RWPE2 (cell line): Measurements from ENCODE around the gene CFAP20.
"Not testable (repeated sequence)": the region's sequence is repeated elsewhere in the genome, so short reads cannot be mapped to it uniquely, and the experiment has no call there.

ENCODE experiments used
- ATAC-seq: fragments of 200-7000 bp; cut with Tn5 transposase; 3 replicates; pipeline ENCODE4 v1.9.1; 2021; ENCODE audit warnings: low read depth
- DNase-seq: peaks from one replicate; pipeline ENCODE4 v3.0.0-alpha.2; 2020; ENCODE audit warnings: low spot score
- H3K27ac ChIP-seq: fragments of 450-650 bp; 2 replicates; pipeline ENCODE4 v1.5.1; 2017; ENCODE audit warnings: mild to moderate bottlenecking; ENCODE audit not compliant: poor library complexity, severe bottlenecking
- H3K27me3 ChIP-seq: fragments of 250-450 bp; sonication (Bioruptor Pico); 2 replicates; pipeline ENCODE4 v1.5.1; 2021; ENCODE audit warnings: mild to moderate bottlenecking, moderate library complexity; ENCODE audit not compliant: insufficient read depth, poor library complexity, severe bottlenecking
- H3K36me3 ChIP-seq: fragments of 250-450 bp; sonication (Bioruptor Pico); 2 replicates; pipeline ENCODE4 v1.5.1; 2020; ENCODE audit warnings: low read depth, mild to moderate bottlenecking, moderate library complexity
- H3K4me1 ChIP-seq: fragments of 250-450 bp; sonication (Bioruptor Pico); 2 replicates; pipeline ENCODE4 v1.5.1; 2021; ENCODE audit warnings: mild to moderate bottlenecking, moderate library complexity; ENCODE audit not compliant: insufficient read depth, poor library complexity, severe bottlenecking
- H3K4me3 ChIP-seq: fragments of 250-450 bp; sonication (Bioruptor Pico); 2 replicates; pipeline ENCODE4 v1.5.1; 2021; ENCODE audit warnings: mild to moderate bottlenecking, moderate library complexity; ENCODE audit not compliant: severe bottlenecking
- H3K9me3 ChIP-seq: fragments of 250-450 bp; sonication (Bioruptor Pico); 2 replicates; pipeline ENCODE4 v1.5.1; 2021; ENCODE audit warnings: mild to moderate bottlenecking, moderate library complexity; ENCODE audit not compliant: severe bottlenecking
- CTCF ChIP-seq: fragments of 450-650 bp; IDR thresholded peaks from one replicate; pipeline ENCODE4 v1.5.1; 2017; ENCODE audit warnings: mild to moderate bottlenecking, moderate library complexity; ENCODE audit not compliant: poor library complexity, severe bottlenecking

The CFAP20 gene

DNA sequence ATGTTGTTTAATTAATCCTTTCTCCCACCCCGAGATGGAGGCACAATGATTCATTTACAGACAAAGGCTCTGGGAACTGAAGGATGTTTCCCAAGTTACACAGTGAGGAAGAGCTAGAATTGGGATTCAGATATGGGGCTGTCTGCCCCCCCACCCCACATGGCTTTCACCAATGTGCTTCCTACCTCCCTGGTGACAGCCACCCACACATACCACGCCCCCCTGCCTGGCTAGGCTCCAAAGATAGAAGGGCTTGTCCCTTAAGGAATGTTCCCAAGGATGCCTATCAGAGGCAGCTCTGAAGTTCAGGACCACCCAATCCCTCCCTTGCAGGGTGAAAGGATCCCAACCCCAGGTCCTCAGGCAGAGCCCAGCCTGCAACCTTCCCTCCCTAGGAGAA is 32.9 kb downstream of the CFAP20 start:
- no peaks in the 10 kb centered on the region for H3K36me3 ChIP-seq
- H3K9me3 ChIP-seq: no peaks in the 10 kb centered on the region
- no peaks in the 10 kb centered on the region for H3K27me3 ChIP-seq
- no peak overlapping the region for H3K4me3 ChIP-seq
- H3K27ac ChIP-seq: no peak overlapping the region
- no peak for TF ChIP-seq CTCF
- ATAC-seq: no peak
- peaks cover 3% of the 10 kb centered on the region for H3K4me1 ChIP-seq
- no peak for DNase-seq

GRCh38 chr16:58095575-58095960 is 33.6 kb downstream of the CFAP20 start:
- not testable (repeated sequence) for H3K27me3 ChIP-seq, H3K9me3 ChIP-seq, H3K36me3 ChIP-seq, H3K4me3 ChIP-seq, H3K27ac ChIP-seq, H3K4me1 ChIP-seq, DNase-seq, ATAC-seq

DNA sequence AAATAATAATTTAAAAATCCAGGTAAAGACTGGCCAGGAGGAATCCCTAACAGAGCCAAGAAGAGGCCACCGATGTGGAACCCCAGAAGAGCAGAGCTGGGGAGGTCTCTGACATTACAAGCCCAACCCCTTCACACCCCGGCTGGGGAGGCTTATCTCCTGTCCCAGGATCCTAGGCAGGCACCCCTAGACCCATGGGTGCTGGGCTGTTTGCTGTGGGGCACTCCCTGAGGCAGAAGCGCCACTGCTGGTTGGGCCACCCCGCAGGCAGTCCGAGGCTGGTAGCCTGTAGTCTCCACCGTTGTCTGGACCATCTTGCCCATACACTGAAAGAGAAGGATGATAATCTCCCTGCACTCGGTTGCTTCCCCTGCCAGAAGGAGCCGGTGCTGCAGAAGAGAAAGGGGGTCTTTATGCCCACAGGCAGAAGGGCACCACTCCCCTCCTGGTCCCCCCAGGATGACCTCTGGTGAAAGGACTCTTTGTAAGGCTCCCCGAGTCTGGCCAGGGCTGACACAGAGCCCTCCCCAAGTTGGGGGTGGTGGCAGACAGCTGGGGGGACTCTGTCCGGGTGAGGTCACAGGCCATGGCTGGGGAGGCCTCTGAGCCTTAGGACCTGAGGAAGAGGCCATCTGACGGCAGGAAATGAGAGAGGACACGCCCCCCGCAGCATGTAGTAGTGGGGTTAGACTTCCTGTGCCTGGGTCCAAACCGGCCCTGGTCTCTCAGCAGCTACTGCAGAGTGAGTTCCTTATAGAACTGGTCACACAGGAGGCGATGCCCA is 34.2 kb downstream of the CFAP20 start:
- no peak overlapping the region for H3K27ac ChIP-seq
- no peak for TF ChIP-seq CTCF
- H3K36me3 ChIP-seq: no peaks in the 10 kb centered on the region
- DNase-seq (no peak), ATAC-seq (no peak)
- H3K4me1 ChIP-seq: peaks cover 3% of the 10 kb centered on the region
- H3K4me3 ChIP-seq: no peak overlapping the region
- H3K27me3 ChIP-seq: no peaks in the 10 kb centered on the region
- H3K9me3 ChIP-seq: no peaks in the 10 kb centered on the region

DNA sequence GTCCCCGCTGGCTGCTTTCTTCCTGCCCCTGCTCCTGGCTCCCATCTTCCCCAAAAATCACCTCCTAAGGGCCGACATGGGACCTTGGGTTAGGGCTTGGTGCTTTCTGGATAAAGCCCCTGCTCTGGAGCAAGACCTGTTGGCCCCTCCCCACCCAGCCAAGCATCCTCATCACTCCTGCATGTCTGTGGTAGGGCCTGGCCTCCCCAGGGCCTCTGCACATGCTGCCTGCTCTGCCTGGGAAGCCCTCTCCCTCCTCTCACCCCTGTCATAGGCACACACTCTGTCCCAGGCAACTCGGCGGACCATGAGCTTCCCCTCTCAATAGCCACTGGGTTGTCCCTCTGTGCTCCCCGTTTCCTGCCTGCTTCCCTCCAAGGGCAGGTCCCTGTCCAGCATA is 35.2 kb downstream of the CFAP20 start:
- DNase-seq (no peak), ATAC-seq (no peak)
- Histone ChIP-seq H3K27me3 (no peaks in the 10 kb centered on the region), H3K4me1 (peaks cover 3% of the 10 kb centered on the region), H3K27ac (no peak overlapping the region), H3K36me3 (no peaks in the 10 kb centered on the region), H3K9me3 (no peaks in the 10 kb centered on the region), H3K4me3 (no peak overlapping the region)
- no peak for TF ChIP-seq CTCF

DNA sequence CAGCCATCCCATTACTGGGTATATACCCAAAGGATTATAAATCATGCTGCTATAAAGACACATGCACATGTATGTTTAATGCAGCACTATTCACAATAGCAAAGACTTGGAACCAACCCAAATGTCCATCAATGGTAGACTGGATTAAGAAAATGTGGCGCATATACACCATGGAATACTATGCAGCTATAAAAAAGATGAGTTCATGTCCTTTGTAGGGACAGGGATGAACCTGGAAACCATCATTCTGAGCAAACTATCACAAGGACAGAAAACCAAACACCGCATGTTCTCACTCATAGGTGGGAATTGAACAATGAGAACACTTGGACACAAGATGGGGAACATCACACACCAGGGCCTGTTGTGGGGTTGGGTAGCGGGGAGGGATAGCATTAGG is 38.8 kb downstream of the CFAP20 start:
- not testable (repeated sequence) for H3K27ac ChIP-seq, ATAC-seq

DNA sequence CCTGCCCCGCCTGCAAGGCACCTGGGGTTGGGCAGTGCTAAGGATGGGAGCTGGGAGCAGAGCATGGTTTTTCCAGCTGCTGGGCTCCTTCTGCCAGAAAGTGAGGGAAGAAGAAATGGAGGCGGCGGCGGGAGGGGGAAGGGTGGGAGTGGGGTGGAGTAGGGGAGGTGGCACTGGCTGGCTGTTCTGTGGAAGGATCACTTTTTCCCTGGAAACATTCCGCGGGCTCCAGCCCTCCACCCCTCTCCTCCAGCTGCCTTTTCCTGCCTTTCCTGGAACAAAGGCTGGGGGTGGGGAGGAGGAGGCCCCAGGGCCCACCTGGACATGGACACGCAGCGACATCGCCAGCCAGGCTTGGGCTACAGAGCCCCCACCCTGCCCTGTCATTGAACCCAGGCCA is 41.1 kb downstream of the CFAP20 start:
- no peak for TF ChIP-seq CTCF
- no peak for DNase-seq
- no peaks in the 10 kb centered on the region for H3K36me3 ChIP-seq
- H3K9me3 ChIP-seq: no peaks in the 10 kb centered on the region
- no peak overlapping the region for H3K27ac ChIP-seq
- no peak overlapping the region for H3K4me3 ChIP-seq
- no peaks in the 10 kb centered on the region for H3K27me3 ChIP-seq
- ATAC-seq: no peak
- H3K4me1 ChIP-seq: peaks cover 5% of the 10 kb centered on the region

More for the DNA sequence above, 38.8 kb downstream of the CFAP20 start:
- H3K9me3 ChIP-seq, H3K27me3 ChIP-seq, H3K4me3 ChIP-seq, H3K4me1 ChIP-seq, H3K36me3 ChIP-seq, DNase-seq: not testable (repeated sequence)
